Neural cell (in vitro differentiated cells): ENCODE measurements around the gene PLEKHM3.

Experiments
- EP300 ChIP-seq: fragments of 450-650 bp; conservative IDR thresholded peaks from 2 replicates; pipeline ENCODE4 v1.6.1; 2014; ENCODE audit warnings: antibody characterized with exemption, mild to moderate bottlenecking, moderate library complexity; ENCODE audit not compliant: poor library complexity, severe bottlenecking
- EZH2 ChIP-seq: fragments of 200-600, 300-800 bp; shearing (Covaris generic), sonication (generic); IDR thresholded peaks from 2 replicates; pipeline ENCODE4 v1.6.1; 2014; ENCODE audit warnings: antibody characterized with exemption, low read length, borderline replicate concordance, mild to moderate bottlenecking; ENCODE audit not compliant: insufficient read depth, poor library complexity, severe bottlenecking
- MXI1 ChIP-seq: fragments of 450-650 bp; conservative IDR thresholded peaks from 2 replicates; pipeline ENCODE4 v1.6.1; 2014; ENCODE audit warnings: antibody characterized with exemption, mild to moderate bottlenecking; ENCODE audit not compliant: poor library complexity, severe bottlenecking
- POLR2AphosphoS5 ChIP-seq: IDR thresholded peaks from 2 replicates; pipeline ENCODE4 v1.6.1; 2012
- TAF1 ChIP-seq: IDR thresholded peaks from 2 replicates; pipeline ENCODE4 v1.6.1; 2012; ENCODE audit warnings: low read depth
- TF ChIP-seq, protein P1 (sequence below): fragments of 450-650 bp; IDR thresholded peaks from 2 replicates; pipeline ENCODE4 v1.5.1; 2014; ENCODE audit warnings: antibody characterized with exemption, mild to moderate bottlenecking, moderate library complexity; ENCODE audit not compliant: poor library complexity, severe bottlenecking

DNA sequence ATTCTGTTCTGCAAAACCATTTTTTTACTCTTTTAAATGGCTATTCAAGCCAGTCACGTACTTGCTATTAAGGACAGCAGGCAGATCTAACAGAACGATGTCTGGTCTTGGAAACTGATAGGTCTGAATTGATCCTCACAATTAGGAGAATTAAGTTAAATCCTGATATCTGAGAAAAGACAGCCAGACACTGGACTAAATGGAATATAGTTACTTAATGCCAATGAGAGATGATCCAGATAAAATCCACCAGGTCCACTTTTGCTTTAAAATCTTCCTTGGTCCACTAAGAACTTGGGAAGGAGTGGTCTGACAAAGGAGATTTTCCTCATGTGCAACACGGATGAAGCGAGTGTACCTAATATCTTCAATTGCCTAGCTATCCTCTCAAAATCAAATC lies 86.9 kb downstream of the PLEKHM3 start:
- TF ChIP-seq, protein P1, sequence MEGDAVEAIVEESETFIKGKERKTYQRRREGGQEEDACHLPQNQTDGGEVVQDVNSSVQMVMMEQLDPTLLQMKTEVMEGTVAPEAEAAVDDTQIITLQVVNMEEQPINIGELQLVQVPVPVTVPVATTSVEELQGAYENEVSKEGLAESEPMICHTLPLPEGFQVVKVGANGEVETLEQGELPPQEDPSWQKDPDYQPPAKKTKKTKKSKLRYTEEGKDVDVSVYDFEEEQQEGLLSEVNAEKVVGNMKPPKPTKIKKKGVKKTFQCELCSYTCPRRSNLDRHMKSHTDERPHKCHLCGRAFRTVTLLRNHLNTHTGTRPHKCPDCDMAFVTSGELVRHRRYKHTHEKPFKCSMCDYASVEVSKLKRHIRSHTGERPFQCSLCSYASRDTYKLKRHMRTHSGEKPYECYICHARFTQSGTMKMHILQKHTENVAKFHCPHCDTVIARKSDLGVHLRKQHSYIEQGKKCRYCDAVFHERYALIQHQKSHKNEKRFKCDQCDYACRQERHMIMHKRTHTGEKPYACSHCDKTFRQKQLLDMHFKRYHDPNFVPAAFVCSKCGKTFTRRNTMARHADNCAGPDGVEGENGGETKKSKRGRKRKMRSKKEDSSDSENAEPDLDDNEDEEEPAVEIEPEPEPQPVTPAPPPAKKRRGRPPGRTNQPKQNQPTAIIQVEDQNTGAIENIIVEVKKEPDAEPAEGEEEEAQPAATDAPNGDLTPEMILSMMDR: no peak
- TF ChIP-seq EP300: no peak
- TF ChIP-seq TAF1: no peak
- no peak for TF ChIP-seq MXI1
- no peak for TF ChIP-seq EZH2
- no peak for TF ChIP-seq POLR2AphosphoS5
